ENCODE data around the gene CEP295NL.

The CEP295NL gene

DNA sequence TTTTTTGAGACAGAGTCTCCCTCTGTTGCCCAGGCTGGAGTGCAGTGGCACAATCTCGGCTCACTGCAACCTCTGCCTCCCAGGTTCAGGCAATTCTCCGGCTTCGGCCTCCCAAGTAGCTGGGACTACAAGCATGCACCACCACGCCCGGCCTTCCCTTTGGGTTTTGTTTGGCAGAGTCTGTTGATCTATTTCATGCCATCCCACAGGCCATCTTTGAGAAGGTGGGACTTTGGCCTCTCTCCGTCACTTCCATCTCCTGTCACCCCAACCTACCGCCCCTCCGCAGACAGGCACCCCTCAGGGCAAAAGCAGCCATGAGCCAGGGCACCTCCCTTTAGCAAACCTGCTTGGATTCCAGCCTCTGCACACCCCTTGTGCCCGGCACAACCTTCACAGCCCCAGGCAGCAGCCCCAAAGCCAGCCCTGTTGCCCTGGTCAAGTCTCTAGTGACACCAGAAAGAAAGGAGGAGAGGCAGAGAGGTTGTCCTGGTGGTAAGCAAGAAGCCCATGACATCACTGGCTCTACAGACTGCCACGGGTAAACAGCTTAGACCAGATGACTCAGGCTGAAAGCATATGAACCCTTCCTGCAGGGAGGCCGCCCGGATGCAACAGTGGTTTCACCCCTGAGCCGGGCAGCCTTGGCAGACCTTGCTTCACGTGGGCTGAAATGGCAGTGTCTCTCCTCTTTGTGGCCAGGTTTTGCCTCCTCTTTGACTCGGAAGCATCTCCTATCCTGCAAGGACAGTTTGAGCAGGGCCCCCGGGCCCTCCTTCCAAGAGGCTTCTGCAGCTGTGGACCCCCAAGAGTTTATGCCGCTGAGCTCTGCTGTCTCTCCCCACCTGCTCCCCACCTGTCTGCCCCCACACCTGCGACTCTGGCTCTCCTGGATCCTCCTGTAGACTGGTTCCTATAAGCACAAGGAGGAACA is 30.3 kb upstream of the CEP295NL start:
- peak; percentile 93 for DNase-seq (ENCODE audit: low read depth)
- peak overlapping the region; percentile 13 for H3K4me3 ChIP-seq (ENCODE audit: control insufficient read depth, low read depth, low read length)
- TF ChIP-seq, protein P1, sequence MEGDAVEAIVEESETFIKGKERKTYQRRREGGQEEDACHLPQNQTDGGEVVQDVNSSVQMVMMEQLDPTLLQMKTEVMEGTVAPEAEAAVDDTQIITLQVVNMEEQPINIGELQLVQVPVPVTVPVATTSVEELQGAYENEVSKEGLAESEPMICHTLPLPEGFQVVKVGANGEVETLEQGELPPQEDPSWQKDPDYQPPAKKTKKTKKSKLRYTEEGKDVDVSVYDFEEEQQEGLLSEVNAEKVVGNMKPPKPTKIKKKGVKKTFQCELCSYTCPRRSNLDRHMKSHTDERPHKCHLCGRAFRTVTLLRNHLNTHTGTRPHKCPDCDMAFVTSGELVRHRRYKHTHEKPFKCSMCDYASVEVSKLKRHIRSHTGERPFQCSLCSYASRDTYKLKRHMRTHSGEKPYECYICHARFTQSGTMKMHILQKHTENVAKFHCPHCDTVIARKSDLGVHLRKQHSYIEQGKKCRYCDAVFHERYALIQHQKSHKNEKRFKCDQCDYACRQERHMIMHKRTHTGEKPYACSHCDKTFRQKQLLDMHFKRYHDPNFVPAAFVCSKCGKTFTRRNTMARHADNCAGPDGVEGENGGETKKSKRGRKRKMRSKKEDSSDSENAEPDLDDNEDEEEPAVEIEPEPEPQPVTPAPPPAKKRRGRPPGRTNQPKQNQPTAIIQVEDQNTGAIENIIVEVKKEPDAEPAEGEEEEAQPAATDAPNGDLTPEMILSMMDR (IDR thresholded peaks at IDR 0.05; ENCODE audit: control insufficient read depth, insufficient read depth, low read depth, low read length, missing control alignments): no peak

DNA sequence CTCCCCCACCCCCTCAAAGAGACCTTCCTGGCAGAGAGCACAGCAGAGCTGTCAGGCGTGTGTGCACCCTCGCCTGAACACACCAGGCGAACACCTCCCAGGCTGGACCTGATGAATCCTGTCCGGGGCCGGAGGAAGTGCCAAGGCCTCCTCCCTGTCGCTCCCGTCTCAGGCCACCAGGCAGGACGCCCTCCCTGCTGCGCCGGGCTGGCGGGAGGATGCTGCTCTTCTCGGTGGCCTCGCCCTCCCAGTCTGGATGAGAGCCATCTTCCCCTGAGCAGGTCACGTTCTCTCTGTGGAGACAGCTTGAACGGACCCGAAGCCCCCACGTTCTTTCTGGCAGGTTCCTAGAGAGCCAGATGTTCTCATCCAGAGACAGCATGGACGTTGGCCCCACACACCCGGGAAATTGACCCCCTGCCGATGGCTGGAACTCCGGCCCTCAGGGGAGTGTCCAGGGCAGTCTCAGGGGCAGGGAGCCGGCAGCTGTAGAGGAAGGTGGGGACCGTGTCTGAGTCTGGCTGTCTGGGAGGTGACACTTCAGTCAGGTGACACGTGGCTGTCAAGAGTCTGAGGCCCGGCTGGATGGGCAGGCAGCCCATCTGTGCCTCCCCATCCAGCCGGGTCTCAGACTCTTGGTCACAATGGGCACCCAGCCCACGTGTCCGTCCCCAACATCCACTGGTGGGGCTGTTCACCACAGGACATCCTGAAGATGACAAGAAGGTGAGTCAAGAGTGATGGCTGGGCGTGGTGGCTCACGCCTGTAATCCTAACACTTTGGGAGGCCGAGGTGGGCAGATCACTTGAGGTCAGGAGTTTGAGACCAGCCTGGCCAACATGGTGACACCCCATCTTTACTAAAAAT is 27.1 kb upstream of the CEP295NL start:
- no peak for DNase-seq (ENCODE audit: low read depth)
- TF ChIP-seq, protein P1 (IDR thresholded peaks at IDR 0.05; ENCODE audit: control insufficient read depth, insufficient read depth, low read depth, low read length, missing control alignments): no peak
- no peak overlapping the region for H3K4me3 ChIP-seq (ENCODE audit: control insufficient read depth, low read depth, low read length)

DNA sequence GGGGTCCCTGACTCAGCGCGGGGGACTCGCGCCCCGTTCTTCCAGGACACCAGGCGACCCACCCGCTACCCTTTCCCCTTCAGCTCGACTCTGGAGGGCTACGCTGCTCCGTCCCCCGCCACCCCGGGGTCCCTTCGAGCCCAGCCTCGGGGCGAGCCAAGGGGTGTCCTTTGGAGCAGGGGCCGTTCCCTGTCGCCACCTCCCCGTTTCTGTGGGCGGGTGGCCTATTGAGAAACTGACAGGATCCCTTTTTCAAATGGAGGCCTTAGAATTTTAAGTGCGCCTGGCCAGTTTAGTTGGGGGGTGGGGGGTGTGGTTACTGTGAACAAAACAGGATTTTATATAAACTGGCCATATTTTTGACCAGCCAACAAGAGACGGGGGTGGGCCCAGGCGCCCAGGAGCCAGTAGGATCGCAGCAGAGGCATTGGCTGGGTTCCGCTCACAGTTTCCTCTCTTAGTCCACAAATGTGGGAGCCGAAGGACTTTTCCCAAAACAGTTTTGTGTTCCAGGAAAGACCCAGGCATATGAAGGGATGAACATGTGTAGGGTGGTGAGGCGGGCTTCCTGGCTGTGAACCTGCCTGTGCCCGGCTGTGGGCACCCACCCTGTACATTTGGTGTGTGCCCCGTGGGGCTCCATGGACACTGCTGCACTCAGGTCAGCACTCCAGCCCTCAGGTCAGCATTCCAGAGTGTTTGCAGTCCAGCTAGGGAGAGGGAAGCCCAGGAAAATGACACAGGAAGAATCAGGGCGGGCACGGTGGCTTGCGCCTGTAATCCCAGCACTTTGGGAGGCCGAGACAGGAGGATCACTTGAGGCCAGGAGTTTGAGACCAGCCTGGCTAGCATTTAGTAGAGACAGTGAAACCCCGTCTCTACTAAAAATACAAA is 22.9 kb upstream of the CEP295NL start:
- H3K4me3 ChIP-seq (ENCODE audit: control insufficient read depth, low read depth, low read length): peak overlapping the region; percentile 97
- TF ChIP-seq, protein P1 (IDR thresholded peaks at IDR 0.05; ENCODE audit: control insufficient read depth, insufficient read depth, low read depth, low read length, missing control alignments): no peak
- DNase-seq (ENCODE audit: low read depth): peak; percentile 69

DNA sequence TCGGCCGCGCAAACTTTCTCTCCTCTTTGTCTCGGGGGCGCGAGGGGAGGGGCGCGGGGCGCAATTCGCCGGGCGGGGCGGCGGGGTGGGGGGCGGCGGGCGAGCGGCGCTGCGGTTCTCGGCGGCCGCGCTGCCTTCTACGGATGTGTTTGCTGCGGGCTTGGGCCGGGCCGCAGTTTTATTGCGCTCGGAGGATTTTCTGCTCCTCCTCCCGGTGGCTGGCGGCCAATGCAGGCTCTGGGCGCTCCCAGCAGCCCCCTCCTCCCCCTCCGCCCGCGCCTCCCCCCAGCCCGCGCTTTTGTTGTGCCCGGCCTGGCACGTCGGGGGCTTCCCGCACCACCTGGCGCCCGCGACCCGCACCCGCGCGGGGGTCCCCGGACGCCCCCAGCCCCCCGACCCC is 22.2 kb upstream of the CEP295NL start, which contains the start of gene TIMP2:
TSS of gene TIMP2 (minus strand) at position 154 of the 400 bp plus-strand sequence. CDS start 299 bp downstream, outside the sequence.
- DNase-seq (ENCODE audit: low read depth): peak; percentile 49
- TF ChIP-seq, protein P1 (IDR thresholded peaks at IDR 0.05; ENCODE audit: control insufficient read depth, insufficient read depth, low read depth, low read length, missing control alignments): peak; percentile 3
- peak within 1 kb of the TSS; percentile 97 for H3K4me3 ChIP-seq (ENCODE audit: control insufficient read depth, low read depth, low read length)

DNA sequence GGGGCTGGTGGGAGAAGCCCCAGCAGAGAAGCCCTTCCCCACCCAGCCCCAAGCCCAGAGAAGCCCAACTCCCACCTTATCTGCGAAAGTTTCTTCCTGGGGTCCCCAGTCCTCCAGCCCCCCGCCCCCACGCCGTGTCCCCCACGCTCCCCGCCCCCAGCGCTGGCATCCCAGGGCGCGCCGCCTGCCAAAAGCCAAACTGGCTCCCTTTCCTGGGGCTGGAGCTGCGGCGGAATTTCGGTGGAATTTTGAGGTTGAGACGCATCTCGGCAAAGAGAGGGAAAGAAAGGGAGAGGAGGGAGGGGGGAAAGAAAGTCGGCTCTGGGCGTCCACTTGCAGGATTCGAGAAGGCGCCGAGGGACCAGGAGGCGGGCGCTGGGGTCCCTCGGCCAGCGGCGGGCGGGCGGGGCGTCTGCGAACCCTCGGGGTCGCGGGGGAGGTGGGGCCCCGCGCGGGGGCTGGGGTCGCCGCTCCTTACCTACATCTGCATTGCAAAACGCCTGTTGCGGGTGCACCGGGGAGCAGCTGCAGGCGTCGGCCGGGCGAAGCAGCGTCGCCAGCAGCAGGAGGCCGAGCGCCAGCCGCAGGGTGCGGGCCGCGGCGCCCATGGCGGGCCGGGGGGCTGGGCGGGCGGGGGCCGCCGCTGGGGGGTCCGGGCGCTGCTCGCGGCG is 21.6 kb upstream of the CEP295NL start:
- peak overlapping the region; percentile 97 for H3K4me3 ChIP-seq (ENCODE audit: control insufficient read depth, low read depth, low read length)
- TF ChIP-seq, protein P1 (IDR thresholded peaks at IDR 0.05; ENCODE audit: control insufficient read depth, insufficient read depth, low read depth, low read length, missing control alignments): no peak
- no peak for DNase-seq (ENCODE audit: low read depth)

All from AG09309 (cell line).